Common myeloid progenitor, CD34-positive (primary cell): Measurements from ENCODE around the gene BCAS1.

Experiments
- CTCF ChIA-PET: fragments of 350-600 bp; sonication (Branson Sonifier 250); formaldehyde crosslinking; loops from one replicate; lab custom pipeline; 2021; ENCODE audit warnings: antibody characterized with exemption; lab: Charles Lee
- POLR2A ChIA-PET: fragments of 350-600 bp; sonication (Branson Sonifier 250); formaldehyde crosslinking; loops from one replicate; lab custom pipeline; 2021; ENCODE audit warnings: antibody characterized with exemption; lab: Charles Lee
- DNase-seq, 3 donors: peaks; one replicate each; pipeline versions ENCODE4 v3.0.0 to v3.0.0-alpha.2; 2013
- H3K27ac ChIP-seq, 2 experiments: 1 replicate in 1 of 2; 2 replicates in 1 of 2; pipeline ENCODE4 v1.7.0; 2013; ENCODE audit warnings: inconsistent platforms in 2 of 2, low read length in 2 of 2, mild to moderate bottlenecking in 2 of 2, low read depth in 1 of 2, moderate library complexity in 1 of 2; ENCODE audit not compliant: severe bottlenecking in 2 of 2, insufficient read depth in 1 of 2, poor library complexity in 1 of 2
- H3K27me3 ChIP-seq, 5 experiments: replicated peaks in 2 of 5; 1 replicate in 3 of 5; 2 replicates in 2 of 5; pipeline versions ENCODE4 v1.6.1 to v1.7.0; 2013; ENCODE audit warnings: low read length in 4 of 5, mild to moderate bottlenecking in 2 of 5, moderate library complexity in 2 of 5, inconsistent platforms in 1 of 5; ENCODE audit not compliant: insufficient read depth in 5 of 5, control insufficient read depth in 4 of 5
- H3K36me3 ChIP-seq, 4 experiments: 1 replicate in 2 of 4; 2 replicates in 2 of 4; pipeline versions ENCODE4 v1.6.1 to v1.7.0; 2013; ENCODE audit warnings: low read length in 3 of 4, control low read depth in 1 of 4, mild to moderate bottlenecking in 1 of 4; ENCODE audit not compliant: control insufficient read depth in 4 of 4, insufficient read depth in 4 of 4
- H3K4me1 ChIP-seq, 4 experiments: 1 replicate in 3 of 4; 2 replicates in 1 of 4; pipeline versions ENCODE4 v1.6.1 to v1.7.1; 2013; ENCODE audit warnings: low read length in 3 of 4, mild to moderate bottlenecking in 3 of 4, control low read depth in 1 of 4, inconsistent platforms in 1 of 4, moderate library complexity in 1 of 4; ENCODE audit not compliant: control insufficient read depth in 4 of 4, insufficient read depth in 4 of 4; ENCODE audit errors: control extremely low read depth in 1 of 4
- H3K4me3 ChIP-seq, 7 experiments: 1 replicate in 4 of 7; 2 replicates in 3 of 7; pipeline versions ENCODE4 v1.5.1 to v1.7.0; 2013; ENCODE audit warnings: mild to moderate bottlenecking in 7 of 7, low read length in 6 of 7, moderate library complexity in 6 of 7, inconsistent platforms in 2 of 7, low read depth in 2 of 7, control low read depth in 1 of 7; ENCODE audit not compliant: insufficient read depth in 4 of 7, control insufficient read depth in 1 of 7; ENCODE audit errors: extremely low read depth in 1 of 7
- H3K9me3 ChIP-seq, 5 experiments: 1 replicate in 4 of 5; 2 replicates in 1 of 5; pipeline versions ENCODE4 v1.6.1 to v1.7.1; 2013; ENCODE audit warnings: low read length in 4 of 5, mild to moderate bottlenecking in 2 of 5, inconsistent platforms in 1 of 5, low read depth in 1 of 5, moderate library complexity in 1 of 5; ENCODE audit not compliant: control insufficient read depth in 4 of 5, insufficient read depth in 2 of 5; ENCODE audit errors: control extremely low read depth in 1 of 5
- WGBS: methylation state at CpG from one replicate; pipeline ENCODE4 v1.1.5; 2013; ENCODE audit not compliant: insufficient coverage; 5-methylcytosine and 5-hydroxymethylcytosine counted together

BCAS1 gene

DNA sequence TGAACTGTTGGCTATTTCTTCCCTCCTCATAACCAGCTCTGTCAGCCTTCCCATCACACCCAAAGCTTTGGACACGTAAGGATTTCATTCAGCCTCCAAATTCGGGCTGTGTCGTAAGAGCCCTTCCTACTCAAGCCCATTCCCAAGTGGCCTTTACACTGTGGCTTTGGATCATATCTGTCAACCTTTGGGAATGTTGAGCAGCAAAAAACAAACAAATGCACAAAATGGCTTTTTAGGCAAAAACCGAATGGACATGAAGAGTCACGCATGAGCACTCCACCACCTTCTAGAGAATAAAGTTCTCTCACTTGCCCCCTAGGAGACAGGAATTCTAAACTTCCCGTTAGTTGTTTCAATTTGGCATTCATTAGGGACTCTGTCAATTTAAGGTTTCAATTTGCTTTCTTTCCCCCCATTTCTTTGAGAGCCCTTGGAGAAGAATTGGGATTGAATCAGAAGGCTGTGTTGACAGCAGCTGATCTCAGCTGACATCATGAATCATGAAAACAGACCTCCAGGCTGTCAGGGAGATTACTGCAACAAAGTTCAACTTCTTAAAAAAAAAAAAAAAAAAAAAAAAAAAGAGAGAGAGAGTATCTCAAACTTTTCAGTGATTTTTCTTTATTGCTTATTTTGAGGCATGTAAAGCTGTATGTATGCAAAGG lies 110.3 kb downstream of the BCAS1 start:
- Histone ChIP-seq H3K4me1 (no peaks in the 10 kb centered on the region), H3K4me3 (no peak overlapping the region), H3K36me3 (no peaks in the 10 kb centered on the region), H3K9me3 (no peaks in the 10 kb centered on the region), H3K27me3 (no peaks in the 10 kb centered on the region), H3K27ac (no peak overlapping the region)
- CTCF ChIA-PET = interaction anchor here (0.6 to 2.4 kb wide), 3 partner anchors 8 to 159 kb away, joined by 3 to 12 read pairs (median 3); no protein-coding TSS in a partner anchor
- peak in 1 of 3 donors; percentile 26 for DNase-seq
- POLR2A ChIA-PET = no interaction called here
- 100% methylated on average over 6 of the region's 6 CpGs for whole genome bisulfite sequencing

DNA sequence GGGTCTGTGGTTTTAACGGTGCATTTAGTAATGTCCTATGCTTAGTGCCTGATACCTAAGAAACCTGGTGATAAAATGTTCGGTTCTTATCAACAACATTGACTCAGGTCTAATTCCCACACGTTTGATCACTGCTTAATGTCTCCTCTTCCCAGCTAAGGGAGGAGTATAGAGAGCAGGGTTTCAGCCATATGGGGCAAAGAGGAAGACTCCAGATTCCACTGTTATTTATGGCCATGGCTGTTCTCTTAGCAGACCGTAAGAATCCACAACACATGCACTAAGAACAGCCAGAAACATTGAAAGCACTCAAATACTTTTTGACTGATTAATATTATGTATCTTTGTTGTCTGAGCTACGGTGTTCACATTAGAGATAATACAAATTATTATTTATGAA lies 112.1 kb downstream of the BCAS1 start:
- ChIA-PET POLR2A (no interaction called here), CTCF (interaction anchor here (1.1 to 2.4 kb wide), 5 partner anchors 9 to 545 kb away, joined by 3 to 12 read pairs (median 4); no protein-coding TSS in a partner anchor)
- H3K9me3 ChIP-seq = peaks cover 0 to 2% (median 1%) of the 10 kb centered on the region in 5 experiments
- H3K27me3 ChIP-seq = no peaks in the 10 kb centered on the region
- H3K4me3 ChIP-seq = no peak overlapping the region
- no peak for DNase-seq
- 90% methylated on average over 1 of the region's 5 CpGs for WGBS
- H3K27ac ChIP-seq = no peak overlapping the region
- no peaks in the 10 kb centered on the region for H3K36me3 ChIP-seq
- H3K4me1 ChIP-seq = no peaks in the 10 kb centered on the region

DNA sequence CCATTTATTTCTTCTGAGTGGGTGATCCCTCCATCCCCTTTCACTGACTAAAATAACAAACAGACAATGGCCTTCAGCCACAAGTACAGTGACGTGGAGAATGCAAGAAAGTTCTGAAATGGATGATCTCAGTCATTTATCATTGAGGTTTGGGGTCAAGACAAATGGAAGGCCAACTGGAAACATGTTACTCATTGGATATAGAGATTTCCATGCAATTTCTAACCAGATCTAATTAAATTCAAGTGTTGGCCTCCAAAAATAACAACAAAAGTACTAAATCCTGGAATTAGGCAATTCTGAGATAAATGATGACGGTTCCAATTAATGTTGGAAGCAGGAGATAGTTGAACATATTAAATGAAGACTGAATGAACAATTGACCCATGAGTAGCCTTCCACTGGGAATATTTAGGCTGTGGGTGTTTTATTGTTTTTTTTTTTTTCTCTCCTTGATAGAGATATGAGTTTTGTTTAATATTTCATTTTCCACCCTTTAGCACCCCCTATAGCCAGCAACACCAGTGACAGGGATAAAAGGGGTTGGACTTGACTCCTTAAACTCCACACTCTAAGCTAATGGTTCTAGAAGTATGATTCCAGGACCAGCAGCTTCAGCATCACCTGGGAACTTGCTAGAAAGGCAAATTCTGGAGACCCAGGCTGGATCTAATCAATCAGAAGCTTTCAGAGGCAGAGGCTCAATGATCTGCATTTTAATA lies 112.8 kb downstream of the BCAS1 start:
- CTCF ChIA-PET = interaction anchor here (0.9 to 2.4 kb wide), 8 partner anchors 8 to 545 kb away, joined by 3 to 12 read pairs (median 4); no protein-coding TSS in a partner anchor

DNA sequence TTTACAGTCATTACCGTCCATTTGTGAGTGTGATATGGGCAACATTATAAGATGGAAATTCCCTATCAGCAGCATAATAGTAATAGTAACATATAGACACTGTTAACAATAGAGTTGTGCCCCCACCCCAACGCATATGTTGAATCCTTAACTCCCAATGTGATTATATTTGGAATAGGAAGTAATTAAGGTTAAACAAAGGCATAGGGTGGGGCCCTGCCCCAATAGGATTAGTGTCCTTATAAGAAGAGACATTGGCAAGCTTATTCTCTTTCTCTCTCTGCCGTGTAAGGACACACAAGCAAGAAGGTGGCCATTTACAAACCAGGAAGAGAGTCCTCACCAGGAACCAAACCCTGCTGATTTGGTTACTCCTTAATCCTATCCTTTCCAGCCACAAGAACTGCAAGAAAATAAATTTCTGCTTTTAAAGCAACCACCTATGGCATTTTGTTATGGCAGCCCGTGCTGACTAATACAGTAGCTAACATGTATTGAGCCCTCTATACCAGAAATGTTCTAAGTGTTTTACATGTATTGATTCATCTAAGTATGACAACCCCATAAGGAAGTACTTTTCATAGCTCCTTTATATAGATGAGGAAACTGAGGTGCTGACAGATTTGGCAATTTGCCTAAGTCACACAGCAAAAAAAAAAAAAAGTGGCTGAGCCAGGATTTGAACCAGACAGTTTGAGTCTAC lies 114.2 kb downstream of the BCAS1 start:
- H3K9me3 ChIP-seq = peaks cover 0 to 12% (median 3%) of the 10 kb centered on the region in 5 experiments
- H3K27me3 ChIP-seq = no peaks in the 10 kb centered on the region
- no peak for DNase-seq
- ChIA-PET CTCF (interaction anchor here (0.6 to 1.5 kb wide), 5 partner anchors 8 to 616 kb away, joined by 3 to 5 read pairs (median 4); no protein-coding TSS in a partner anchor), POLR2A (no interaction called here)
- no peaks in the 10 kb centered on the region for H3K36me3 ChIP-seq
- H3K27ac ChIP-seq = no peak overlapping the region
- 100% methylated on average over 1 of the region's 4 CpGs for WGBS
- no peaks in the 10 kb centered on the region for H3K4me1 ChIP-seq
- no peak overlapping the region for H3K4me3 ChIP-seq

More for the DNA sequence above, 112.8 kb downstream of the BCAS1 start:
- POLR2A ChIA-PET = no interaction called here
- H3K4me1 ChIP-seq = no peaks in the 10 kb centered on the region
- WGBS = no CpG with 5 or more reads among the region's 2 CpGs
- H3K27ac ChIP-seq = no peak overlapping the region
- H3K27me3 ChIP-seq = no peaks in the 10 kb centered on the region
- H3K9me3 ChIP-seq = peaks cover 0 to 8% (median 3%) of the 10 kb centered on the region in 5 experiments
- no peaks in the 10 kb centered on the region for H3K36me3 ChIP-seq
- DNase-seq = peak in 2 of 3 donors; percentile 19 to 34
- H3K4me3 ChIP-seq = no peak overlapping the region

DNA sequence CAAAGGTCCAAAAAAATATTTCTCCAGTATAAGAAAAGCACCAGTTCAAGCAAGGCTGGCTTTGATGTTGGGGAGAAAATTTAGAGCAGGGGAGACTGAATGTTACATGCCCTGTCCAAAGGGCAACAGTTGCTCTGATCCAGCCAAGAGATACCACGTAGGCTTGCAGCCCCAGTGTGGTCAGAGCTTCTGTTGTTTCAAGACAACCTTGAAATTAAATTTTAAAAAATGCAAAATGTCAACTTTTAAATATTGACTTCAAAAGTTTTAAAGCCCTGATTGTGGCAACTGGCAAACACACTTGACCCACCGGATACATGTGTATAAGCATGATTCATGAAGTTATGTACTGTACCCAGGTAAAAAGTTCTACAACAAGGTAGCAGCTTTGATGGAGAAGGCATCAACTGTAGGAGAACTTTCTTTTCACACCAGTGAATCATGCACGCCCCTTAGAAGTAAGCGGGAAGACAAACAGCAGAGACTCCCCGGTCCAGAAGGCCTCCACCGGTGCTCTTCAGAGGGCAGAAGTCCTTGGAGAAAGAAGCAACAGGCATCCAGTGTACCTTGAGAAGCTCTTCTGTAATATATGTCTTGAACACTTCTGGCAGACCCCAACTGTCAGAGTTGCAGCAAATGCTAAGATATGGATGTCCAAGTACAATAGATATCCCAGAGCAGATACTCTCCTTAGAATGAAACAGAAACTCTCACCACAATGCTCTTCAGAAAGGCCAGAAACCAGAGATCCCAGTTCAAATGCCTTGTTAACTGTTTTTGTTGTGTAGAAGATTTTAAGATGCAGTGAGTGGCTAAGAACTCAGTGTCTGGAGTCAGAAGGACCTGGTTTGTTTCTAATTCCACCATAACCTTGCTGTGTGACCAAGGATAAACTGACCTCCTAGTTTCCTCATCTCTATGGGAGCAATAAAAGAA lies 115.4 kb downstream of the BCAS1 start:
- Histone ChIP-seq H3K27me3 (no peaks in the 10 kb centered on the region), H3K9me3 (peaks cover 0 to 12% (median 3%) of the 10 kb centered on the region in 5 experiments), H3K36me3 (no peaks in the 10 kb centered on the region), H3K27ac (no peak overlapping the region), H3K4me3 (no peak overlapping the region), H3K4me1 (peaks cover 0 to 4% (median 3%) of the 10 kb centered on the region in 4 experiments)
- ChIA-PET CTCF (interaction anchor here (0.8 to 1.3 kb wide), 2 partner anchors 10 to 29 kb away, joined by 3 read pairs; no protein-coding TSS in a partner anchor), POLR2A (no interaction called here)
- no peak for DNase-seq
- 96% methylated on average over 4 of the region's 6 CpGs for WGBS

DNA sequence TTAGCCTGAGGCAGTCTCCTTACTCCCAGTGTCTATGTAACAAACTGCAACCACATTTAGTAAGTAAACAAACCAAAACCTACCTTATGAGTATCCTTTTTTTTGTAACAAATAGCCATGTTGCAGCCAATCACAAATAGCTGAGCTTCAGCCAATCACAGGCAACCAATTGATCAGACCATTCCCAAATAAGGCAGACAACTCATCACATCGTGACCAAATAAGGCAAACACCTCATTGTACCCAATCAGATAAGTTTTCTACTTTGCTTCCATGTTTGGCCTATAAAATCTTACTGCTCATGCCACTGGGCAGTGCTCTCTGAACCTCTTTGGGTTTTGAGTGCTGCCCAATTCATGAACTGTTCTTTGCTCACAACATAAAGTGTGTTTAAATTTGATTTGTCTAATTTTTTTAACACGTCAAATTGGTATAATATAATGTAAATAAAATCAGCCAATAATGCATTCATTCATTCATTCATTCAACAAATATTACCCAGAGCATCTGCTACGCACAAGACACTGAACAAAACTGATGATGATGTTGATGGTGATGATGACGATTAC lies 117.8 kb downstream of the BCAS1 start:
- WGBS = 100% methylated on average over 3 of the region's 4 CpGs
- CTCF ChIA-PET = interaction anchor here (1.3 to 1.5 kb wide), 4 partner anchors 11 to 373 kb away, joined by 3 read pairs; no protein-coding TSS in a partner anchor
- H3K27ac ChIP-seq = no peak overlapping the region
- H3K9me3 ChIP-seq = peaks cover 0 to 12% (median 3%) of the 10 kb centered on the region in 5 experiments
- H3K27me3 ChIP-seq = no peaks in the 10 kb centered on the region
- H3K36me3 ChIP-seq = no peaks in the 10 kb centered on the region
- no peak overlapping the region for H3K4me3 ChIP-seq
- no peak for DNase-seq
- peaks cover 6 to 25% (median 20%) of the 10 kb centered on the region in 4 experiments for H3K4me1 ChIP-seq
- POLR2A ChIA-PET = no interaction called here
